SK-MEL-5 (cell line): ENCODE measurements around the gene ZFP36L2. TPM values are rescaled to one million over a fixed set of nuclear protein-coding genes. Genes with fewer than 3 reads are reported as not detected.
A peak's percentile ranks its signal among the peaks of the same experiment; 100 is the strongest.

Experiments
- DNase-seq: peaks from one replicate; pipeline ENCODE4 v3.0.0-alpha.2; 2016; ENCODE audit warnings: low read depth, low spot score
- in situ Hi-C: cut with HindIII; loops from 2 replicates; pipeline ENCODE4 v1.10.0; 2016; ENCODE audit warnings: low sequenced_read_pairs, high pct_unique_total_duplicates, low pct_unique_long_range_greater_than_20kb
- polyA plus RNA-seq, 2 experiments: library from polyadenylated mRNA; depleted of rRNA; stranded (reverse); fragments of >200 nt; gene quantifications; 2 replicates each; pipeline ENCODE4 v1.2.3, GENCODE V29; 2015
- total RNA-seq: library from RNA; depleted of rRNA; stranded (reverse); fragments of >200 nt; shearing (Covaris generic); gene quantifications from 2 replicates; pipeline ENCODE4 v1.2.3, GENCODE V29; 2014; rRNA removed

Gene ZFP36L2
- 5.2 and 5.7 TPM in 2 replicates for total RNA-seq
- 39.6 and 62.8 TPM in 2 replicates for polyA plus RNA-seq (2015; cell fraction: cytosol; rRNA removed)
- polyA plus RNA-seq (2015; cell fraction: nucleus; rRNA removed): 16.3 and 26.1 TPM in 2 replicates

- peak; percentile 95 for DNase-seq
- in situ Hi-C loops: no loop called here
These were observed at the start of gene ZFP36L2 for GRCh38 chr2:43226558-43226954. Gene ZFP36L2 (minus strand): TSS chr2:43226606. CDS start chr2:43226315, 291 bp downstream.

- DNase-seq: no peak
- in situ Hi-C loops: no loop called here
These were observed 48.3 kb upstream of the ZFP36L2 start for GRCh38 chr2:43274721-43275120.

- no peak for DNase-seq
- in situ Hi-C loops: no loop called here
These were observed 47.6 kb upstream of the ZFP36L2 start for GRCh38 chr2:43274055-43274454.

- in situ Hi-C loops: no loop called here
- no peak for DNase-seq
These were observed 47.1 kb upstream of the ZFP36L2 start for GRCh38 chr2:43273529-43273928.

GRCh38 chr2:43270930-43271615 is 44.7 kb upstream of the ZFP36L2 start:
- in situ Hi-C loops: no loop called here
- DNase-seq: peak; percentile 32

- in situ Hi-C loops: no loop called here
- no peak for DNase-seq
These were observed 44.1 kb upstream of the ZFP36L2 start for GRCh38 chr2:43270461-43270860.

GRCh38 chr2:43269706-43270105 is 43.3 kb upstream of the ZFP36L2 start:
- in situ Hi-C loops: no loop called here
- no peak for DNase-seq

- DNase-seq: no peak
- in situ Hi-C loops: no loop called here
These were observed 42.7 kb upstream of the ZFP36L2 start for GRCh38 chr2:43269074-43269572.

- in situ Hi-C loops: no loop called here
- no peak for DNase-seq
These were observed 41.9 kb upstream of the ZFP36L2 start for GRCh38 chr2:43268066-43268953.

GRCh38 chr2:43267381-43267780 is 41.0 kb upstream of the ZFP36L2 start:
- DNase-seq: no peak
- in situ Hi-C loops: no loop called here

GRCh38 chr2:43266711-43267111 is 40.3 kb upstream of the ZFP36L2 start:
- in situ Hi-C loops: no loop called here

GRCh38 chr2:43265421-43265820 is 39.0 kb upstream of the ZFP36L2 start:
- in situ Hi-C loops: no loop called here
- no peak for DNase-seq

More at GRCh38 chr2:43266711-43267111, 40.3 kb upstream of the ZFP36L2 start:
- DNase-seq: no peak

GRCh38 chr2:43265001-43265400 is 38.6 kb upstream of the ZFP36L2 start:
- no peak for DNase-seq
- in situ Hi-C loops: no loop called here

GRCh38 chr2:43262951-43263350 is 36.5 kb upstream of the ZFP36L2 start:
- in situ Hi-C loops: no loop called here
- DNase-seq: no peak

- in situ Hi-C loops: no loop called here
- DNase-seq: no peak
These were observed 35.8 kb upstream of the ZFP36L2 start for GRCh38 chr2:43262239-43262638.

GRCh38 chr2:43259512-43259911 is 33.1 kb upstream of the ZFP36L2 start:
- in situ Hi-C loops: no loop called here
- no peak for DNase-seq

- in situ Hi-C loops: no loop called here
- DNase-seq: no peak
These were observed 32.2 kb upstream of the ZFP36L2 start for GRCh38 chr2:43258547-43259156.

GRCh38 chr2:43255296-43255910 is 29.0 kb upstream of the ZFP36L2 start:
- DNase-seq: no peak
- in situ Hi-C loops: no loop called here
